Stimulated activated CD8-positive, alpha-beta memory T cell treated with anti-CD3 and anti-CD28 coated beads, Interleukin-4, amount 100 ng/mL, for 1 hour (primary cell): Measurements from ENCODE around the gene GDI1.

Source experiments
- DNase-seq, 2 donors: peaks; one replicate each; pipeline ENCODE4 v3.0.0-alpha.2; 2020; ENCODE audit warnings: low read depth in 2 of 2, low spot score in 1 of 2

GDI1 gene

DNA sequence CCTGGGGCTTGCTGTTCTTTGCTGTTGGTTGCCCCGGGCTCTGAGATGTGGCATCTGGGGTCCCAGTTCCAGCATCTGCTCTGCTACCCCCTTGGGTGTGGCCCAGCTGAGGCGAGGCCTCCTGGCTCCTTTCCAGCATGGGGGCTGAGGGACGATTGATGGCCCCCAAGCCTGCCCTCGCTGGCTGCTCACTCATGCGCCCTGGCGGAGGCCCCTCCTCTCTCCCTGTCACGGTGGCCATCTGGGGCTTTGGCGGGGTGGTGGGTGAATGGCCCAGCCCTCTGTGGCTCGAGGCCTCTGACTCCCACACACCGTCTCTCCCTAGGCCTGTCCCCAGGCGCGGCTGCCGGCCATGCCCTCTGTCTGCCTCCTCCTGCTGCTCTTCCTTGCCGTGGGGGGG is 22.9 kb downstream of the GDI1 start:
- DNase-seq, result no peak

DNA sequence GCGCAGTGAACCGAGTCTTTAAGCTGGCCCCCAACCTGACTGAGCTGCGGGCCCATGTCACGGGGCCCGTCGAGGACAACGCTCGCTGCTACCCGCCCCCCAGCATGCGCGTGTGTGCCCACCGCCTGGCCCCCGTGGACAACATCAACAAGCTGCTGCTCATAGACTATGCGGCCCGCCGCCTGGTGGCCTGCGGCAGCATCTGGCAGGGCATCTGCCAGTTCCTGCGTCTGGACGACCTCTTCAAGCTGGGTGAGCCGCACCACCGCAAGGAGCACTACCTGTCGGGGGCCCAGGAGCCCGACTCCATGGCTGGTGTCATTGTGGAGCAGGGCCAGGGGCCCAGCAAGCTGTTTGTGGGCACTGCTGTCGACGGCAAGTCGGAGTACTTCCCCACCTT is 23.4 kb downstream of the GDI1 start:
- no peak for DNase-seq

DNA sequence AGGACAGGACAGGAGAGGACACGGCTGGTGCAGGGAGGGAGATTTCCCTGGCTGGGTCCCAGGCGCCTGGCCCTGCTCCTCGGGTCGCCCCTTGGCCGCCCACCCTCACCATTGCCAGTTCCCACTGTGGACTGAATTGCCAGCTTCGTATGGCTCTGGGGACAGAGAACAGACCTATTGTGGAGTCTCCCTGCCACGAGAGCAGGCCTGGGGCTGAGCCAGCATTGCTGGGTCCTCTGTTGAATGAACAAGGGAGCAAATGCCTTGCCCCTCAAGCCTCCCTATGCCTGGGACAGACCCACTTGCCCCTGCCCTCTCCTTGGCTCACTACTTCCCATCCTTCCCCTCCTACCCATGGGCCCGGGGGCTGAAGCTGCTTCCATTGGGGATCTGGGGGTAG is 25.4 kb downstream of the GDI1 start:
- DNase-seq, result no peak

DNA sequence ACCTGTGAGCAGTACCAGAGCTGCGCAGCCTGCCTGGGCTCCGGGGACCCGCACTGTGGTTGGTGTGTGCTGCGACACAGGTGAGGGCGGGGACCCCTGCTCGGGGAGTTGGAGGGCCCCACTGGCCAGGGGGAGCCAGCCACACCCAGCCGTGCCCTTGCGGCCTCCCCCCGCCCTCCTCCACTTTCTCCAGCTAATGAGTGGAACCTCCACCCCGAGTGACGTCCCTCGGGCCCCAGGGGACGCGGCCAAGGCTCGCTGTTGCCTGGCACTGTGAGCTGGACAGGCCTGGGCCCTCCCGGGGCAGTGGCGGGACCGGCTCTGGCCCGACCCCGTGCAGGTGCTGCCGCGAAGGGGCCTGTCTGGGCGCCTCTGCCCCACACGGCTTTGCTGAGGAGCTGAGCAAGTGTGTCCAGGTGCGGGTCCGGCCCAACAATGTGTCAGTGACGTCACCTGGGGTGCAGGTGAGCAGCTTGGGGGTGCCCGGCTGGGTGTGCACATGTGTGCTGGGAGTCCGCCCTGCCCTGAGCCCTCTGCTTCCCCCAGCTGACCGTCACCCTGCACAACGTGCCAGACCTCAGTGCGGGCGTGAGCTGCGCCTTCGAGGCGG is 26.8 kb downstream of the GDI1 start:
- no peak for DNase-seq

DNA sequence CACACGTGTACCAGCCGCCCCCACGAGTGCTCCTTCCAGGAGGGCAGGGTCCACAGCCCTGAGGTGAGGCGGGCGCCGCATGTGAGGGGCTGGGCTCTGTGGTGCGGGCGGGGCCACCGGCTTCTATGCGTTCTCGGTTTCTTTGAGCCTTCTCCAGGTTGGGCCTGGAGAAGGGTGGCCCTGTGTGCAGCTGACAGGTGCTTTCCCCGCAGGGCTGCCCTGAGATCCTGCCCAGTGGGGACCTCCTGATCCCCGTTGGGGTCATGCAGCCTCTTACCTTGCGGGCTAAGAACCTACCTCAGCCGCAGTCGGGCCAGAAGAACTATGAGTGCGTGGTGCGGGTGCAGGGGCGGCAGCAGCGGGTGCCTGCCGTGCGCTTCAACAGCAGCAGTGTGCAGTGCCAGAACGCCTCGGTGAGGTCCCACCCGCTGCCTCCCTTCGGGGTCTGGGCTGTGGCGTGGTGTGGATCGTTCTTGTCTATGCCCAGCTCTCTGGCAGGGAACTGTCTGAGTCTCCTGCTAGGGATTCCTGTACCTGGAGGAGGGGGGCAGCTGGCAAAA is 27.9 kb downstream of the GDI1 start:
- DNase-seq, result no peak

DNA sequence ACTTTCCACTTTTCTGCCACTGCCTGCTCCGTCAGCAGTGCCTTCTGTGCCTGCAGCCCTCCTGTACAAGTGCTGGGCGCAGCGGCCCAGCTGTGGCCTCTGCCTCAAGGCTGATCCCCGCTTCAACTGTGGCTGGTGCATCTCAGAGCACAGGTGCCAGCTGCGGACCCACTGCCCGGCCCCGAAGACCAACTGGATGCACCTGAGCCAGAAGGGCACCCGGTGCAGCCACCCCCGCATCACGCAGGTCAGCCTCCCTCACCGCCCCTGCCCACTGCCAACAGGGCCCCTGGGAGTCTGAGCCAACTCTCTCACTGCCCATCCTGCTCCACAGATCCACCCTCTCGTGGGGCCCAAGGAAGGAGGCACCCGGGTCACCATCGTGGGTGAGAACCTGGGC is 28.6 kb downstream of the GDI1 start:
- DNase-seq, result no peak

DNA sequence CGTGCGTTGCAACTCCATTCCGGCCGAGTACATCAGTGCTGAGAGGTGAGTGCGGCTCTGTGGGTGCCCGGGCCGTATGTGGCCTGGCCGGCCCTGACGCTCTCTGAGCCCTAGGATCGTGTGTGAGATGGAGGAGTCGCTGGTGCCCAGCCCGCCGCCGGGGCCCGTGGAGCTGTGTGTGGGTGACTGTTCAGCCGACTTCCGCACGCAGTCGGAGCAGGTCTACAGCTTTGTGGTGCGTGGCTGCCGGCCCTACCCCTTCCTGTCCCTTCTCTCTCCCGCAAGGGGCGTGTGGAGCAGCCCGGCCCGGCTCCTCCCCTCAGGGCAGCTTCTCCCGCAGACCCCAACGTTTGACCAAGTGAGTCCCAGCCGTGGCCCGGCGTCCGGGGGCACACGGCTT is 29.1 kb downstream of the GDI1 start:
- DNase-seq, result no peak

DNA sequence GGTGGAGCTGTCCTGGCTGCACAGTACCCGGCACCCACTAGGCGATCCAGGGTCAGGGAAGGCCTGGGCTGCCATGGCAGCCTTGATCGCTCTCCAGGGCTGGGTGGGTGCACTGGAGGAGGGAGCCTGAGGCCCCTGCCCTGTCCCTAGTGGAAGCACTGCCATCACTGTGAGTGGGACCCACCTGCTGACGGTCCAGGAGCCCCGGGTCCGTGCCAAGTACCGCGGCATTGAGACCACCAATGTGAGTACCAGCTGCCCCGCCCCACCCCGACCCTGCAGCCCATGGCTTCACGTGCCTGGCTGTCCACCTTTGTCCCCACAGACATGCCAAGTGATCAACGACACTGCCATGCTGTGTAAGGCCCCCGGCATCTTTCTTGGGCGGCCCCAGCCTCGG is 30.0 kb downstream of the GDI1 start:
- DNase-seq, result no peak

DNA sequence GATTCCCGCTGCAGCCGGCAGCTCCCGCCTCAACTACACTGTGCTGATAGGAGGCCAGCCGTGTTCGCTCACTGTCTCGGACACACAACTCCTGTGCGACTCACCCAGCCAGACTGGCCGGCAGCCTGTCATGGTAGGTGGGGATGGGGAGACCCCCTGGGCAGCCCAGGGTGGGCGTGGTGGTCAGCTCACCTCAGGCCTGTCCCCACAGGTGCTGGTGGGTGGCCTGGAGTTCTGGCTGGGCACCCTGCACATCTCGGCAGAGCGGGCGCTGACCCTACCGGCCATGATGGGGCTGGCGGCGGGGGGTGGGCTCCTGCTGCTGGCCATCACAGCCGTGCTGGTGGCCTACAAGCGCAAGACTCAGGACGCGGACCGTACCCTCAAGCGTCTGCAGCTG is 30.6 kb downstream of the GDI1 start:
- DNase-seq, result no peak

DNA sequence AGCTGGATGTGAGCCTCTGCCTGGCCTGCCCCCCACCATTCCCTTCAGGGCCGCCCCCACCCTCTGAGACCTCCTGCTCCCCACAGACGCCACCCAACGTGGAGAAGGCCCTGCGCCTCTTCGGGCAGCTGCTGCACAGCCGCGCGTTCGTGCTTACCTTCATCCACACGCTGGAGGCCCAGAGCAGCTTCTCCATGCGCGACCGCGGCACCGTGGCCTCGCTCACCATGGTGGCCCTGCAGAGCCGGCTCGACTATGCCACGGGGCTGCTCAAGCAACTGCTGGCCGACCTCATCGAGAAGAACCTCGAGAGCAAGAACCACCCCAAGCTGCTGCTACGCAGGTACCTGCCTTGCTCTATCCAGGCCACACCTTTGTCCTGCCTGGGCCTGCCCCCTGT is 31.3 kb downstream of the GDI1 start:
- DNase-seq, result no peak

DNA sequence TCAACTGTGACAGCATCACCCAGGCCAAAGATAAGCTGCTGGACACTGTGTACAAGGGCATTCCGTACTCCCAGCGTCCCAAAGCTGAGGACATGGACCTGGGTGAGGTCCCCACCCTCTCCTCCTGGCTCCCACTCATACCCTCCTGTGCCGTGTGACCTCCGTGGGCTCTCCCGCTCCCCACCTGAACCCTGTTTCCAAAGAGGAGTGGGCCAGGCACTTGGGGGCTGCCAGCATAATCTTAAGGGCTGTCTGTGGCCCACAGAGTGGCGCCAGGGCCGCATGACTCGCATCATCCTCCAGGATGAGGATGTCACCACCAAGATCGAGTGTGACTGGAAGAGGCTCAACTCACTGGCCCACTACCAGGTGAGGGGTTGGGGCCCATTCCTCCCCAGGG is 32.2 kb downstream of the GDI1 start:
- no peak for DNase-seq

DNA sequence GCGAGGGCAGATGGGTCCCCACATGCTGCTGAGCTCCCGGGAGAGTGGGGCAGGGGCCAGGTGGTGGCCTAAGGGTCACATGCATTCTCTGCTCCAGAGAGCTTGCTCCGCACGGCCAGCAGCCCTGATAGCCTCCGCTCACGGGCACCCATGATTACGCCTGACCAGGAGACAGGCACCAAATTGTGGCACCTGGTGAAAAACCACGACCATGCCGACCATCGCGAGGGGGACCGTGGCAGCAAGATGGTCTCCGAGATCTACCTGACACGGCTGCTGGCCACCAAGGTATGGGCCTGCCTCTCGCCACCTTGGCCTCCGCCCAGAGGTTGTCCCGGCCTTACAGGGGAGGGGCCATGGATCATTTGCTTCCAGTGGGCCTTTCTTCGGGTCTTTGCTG is 32.9 kb downstream of the GDI1 start:
- no peak for DNase-seq

DNA sequence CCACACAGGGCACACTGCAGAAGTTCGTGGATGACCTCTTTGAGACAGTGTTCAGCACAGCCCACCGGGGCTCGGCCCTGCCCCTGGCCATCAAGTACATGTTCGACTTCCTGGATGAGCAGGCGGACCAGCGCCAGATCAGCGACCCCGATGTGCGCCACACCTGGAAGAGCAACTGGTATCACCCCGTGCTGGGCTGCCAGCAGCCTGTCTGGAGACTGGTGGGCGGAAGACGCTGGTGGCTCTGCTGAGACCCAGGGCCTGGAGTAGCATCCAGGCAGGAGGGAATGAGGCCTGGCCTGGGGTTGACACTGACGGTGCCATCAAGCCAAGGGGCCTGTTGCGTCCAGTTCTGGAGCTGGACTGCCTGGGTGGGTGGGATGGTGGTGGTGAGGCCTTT is 33.5 kb downstream of the GDI1 start:
- no peak for DNase-seq

DNA sequence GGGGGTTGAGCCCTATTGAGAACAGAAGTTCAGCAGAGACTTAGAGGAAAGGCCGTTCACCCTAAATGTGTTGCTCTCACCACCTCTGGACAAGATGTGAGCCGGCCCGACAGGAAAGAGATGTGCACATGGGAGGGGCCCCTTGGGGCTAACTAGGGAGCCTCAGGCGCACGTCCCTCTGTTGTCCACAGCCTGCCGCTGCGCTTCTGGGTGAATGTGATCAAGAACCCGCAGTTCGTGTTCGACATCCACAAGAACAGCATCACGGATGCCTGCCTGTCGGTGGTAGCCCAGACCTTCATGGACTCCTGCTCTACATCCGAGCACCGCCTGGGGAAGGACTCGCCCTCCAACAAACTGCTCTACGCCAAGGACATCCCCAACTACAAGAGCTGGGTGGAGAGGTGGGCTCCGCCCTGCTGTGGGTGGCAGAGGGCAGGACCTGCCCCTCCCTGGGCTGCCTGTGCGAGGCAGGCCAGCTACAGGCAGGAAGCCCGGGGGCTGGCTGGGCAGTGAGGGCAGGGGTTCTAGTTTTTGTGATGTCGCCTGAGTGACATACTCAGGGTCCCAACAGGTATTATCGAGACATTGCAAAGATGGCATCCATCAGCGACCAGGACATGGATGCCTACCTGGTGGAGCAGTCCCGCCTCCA is 34.1 kb downstream of the GDI1 start:
- DNase-seq, result no peak

DNA sequence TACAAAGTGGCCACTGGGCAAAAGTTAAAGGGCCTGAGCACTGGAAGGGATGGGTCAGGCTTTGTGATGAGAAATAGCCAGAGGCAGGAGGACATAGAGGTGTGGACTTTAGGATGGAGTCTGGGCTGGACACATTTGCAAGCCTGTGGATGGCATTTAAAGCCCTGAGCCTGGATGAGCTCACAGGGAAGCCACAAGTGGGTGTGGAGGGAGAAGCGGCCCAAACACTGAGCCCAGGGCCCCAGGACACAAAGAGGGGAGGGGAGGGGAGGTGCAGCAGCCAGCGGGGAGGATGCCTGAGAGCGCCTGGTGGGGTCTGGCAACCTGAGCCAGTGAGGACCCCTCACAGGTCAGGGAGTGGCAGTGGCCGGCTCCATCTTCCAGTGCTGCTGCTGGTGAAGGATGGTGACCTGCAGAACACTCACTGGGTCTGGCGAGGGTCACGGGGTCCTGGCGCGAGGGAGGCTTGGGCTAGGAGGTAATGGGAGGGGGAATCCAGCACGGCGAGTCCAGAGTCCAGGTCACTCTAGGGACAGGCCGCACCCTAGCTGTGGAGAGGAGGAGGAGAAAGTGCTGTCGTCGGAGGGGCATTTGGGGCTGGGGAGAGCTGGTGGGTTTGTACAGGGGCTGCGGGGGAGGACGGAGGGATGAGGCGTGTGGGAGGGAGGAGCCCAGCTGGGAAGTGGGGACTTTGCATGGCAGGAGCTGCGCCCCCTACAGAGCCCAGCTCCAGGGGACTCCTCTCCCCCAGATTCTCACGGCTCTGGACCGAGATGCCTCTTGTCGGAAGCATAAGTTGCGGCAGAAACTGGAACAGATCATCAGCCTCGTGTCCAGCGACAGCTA is 35.1 kb downstream of the GDI1 start:
- DNase-seq, result no peak

DNA sequence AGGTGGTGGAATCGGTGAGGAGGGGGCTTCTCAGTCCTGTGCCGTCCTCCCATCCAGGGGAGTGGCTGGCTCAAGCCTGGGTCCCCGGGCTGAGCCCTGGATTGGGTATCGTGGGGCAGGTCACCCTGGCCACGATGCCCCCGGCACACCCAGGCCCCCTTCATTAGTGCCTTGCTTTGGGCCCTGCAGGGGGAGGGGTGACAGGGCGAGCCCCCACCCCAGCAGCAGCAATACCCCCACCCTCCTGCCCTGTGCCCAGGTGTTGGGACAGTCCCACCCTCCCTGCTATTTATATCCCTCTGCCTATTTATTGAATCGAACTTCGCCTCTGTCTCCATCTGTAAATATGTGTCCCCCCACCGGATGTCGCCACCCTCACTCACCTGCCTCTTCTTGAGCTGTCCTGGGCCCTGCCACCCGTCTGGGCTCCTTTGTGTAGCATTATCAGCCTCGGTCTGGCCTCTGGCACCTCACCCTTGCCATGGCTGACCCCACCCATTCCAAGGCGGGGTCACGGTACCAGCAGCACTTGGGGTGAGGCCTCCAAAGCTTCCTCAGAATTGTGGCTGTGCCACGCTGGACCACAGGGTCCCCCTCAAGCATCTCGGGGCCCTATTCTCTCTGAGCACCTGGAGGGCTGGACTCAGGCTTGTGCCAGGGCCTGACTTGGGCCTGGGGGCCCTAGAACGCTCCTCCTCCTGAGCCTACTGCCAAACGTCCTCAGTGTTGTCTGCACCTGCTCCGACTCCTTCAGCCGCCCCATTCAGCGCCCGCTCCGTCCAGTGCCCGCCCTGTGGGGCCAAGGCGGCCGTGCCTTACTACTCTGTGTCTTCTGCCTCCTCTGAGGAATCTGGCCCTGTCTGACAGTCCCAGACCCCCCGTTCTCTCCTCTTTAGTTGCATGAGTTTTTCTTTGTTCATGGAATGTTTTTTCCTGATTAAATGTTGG is 36.0 kb downstream of the GDI1 start:
- no peak for DNase-seq

DNA sequence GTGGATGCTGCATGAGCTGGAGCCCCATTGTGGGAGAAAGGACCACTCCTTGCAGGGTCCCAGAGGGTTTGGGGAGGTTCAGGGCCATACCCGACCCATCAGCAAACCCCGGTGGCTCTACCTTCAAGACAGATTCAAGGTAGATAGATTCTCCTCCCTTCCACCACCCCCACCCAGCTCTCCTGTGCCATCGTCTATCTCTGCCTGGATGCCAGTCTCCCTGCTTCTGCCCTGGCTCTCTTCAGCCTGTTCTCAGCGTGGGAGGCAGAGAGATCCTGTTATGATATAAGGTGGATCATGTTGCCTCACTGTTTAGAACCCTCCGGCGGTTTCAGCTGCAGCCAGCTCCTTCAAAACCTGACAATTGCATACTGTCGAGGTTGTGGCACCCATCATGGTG is 36.7 kb downstream of the GDI1 start:
- DNase-seq, result no peak

DNA sequence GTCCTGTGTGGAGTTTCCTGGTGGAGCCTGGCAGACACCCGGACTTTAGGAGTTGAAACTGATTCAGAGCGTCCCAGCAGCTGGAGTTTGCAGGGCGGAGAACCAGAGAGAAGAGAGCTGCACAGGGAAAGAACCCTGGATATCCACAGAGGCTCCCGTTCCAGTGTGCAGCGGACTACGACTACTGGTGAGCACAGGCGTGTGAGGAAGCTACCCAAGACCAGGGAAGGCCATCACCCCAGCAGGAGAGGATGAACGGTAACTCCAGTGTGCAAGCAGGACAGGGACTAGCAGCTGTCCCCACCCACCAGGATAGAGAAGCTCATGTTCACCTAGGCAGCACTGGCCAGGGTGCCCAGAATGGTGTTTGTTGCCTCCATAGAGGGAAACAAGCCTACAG is 39.9 kb downstream of the GDI1 start:
- no peak for DNase-seq

DNA sequence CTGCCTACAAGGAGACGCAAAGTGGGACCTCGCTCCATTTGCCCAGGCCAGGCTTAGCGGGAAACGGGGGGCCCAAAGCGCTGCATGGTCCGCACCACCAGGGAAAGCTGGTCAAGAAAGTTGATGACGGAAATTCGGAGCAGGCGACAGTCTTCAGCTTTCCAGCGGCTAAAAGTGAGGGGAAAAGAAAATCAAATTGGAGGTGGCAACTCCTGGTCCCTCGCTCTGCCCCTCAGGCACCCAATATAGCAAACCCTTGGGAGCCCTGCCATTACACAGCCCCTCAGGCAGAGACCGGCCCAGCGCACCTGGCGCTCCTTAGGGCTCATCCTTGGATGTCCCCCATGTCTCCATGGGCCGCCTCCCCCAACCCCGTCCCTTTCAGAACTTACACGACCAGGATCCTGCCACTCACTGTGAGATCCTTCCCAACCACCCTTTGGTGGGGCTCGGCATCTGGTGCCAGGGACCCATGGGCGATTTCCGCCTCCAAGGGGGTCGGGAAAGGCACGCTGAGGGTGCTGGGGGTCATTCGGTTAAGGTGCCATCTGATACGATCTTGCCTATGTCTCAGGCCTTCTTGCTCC is 41.0 kb downstream of the GDI1 start:
- no peak for DNase-seq

DNA sequence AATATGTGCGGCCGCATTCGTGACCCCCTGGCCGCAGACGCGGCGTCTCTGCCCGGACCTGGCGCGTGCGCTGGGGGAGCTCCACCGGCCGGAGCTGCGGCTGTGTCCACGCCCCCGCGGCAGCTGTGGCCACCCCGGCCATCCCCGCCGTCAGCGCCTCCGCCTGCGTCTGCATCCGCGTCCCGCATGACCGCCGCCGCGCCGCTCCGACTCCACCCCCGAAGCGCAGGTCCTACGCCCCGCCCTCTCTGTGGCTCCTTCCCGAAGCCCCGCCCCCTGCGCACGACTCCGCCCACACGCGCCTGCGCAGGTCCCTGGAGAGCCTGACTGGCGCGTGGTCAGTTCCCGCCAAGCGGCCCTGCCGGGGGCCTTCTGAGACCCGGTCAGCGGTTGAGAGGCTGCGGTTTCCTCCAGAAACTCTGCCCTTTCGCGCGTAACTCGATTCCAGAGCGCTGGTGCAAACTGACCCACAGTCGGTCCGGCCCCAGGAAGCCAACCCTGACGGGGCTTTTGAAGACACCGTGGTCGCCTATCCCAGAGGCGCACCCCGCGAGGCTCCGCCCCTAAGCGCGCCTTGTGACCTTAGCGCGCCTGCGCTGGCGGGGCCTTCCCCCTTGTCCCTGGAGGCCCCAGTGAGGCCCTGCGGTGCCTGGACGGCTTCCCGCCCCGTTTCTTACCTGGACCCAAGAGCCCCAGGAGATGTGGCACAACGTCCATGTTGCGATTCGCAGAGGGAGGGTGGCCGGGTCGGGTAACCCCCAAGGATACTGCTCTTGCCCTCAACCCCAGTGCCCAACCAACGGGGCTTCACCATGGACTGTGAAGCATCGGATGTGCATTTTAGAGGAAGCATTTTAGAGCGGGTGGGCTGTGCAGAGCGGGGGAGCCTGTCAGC is 42.0 kb downstream of the GDI1 start, which contains the start of gene LAGE3:
Gene LAGE3, minus strand, starts transcription at position 554 of the 895 bp plus-strand sequence. Its CDS starts 366 bp downstream, at position 188.
- DNase-seq, result peak; percentile 86 to 88
